ENCODE results near the gene PAK5. TPM values are rescaled to one million over a fixed set of nuclear protein-coding genes. Genes with fewer than 3 reads are reported as not detected.

The PAK5 gene
- total and polyA plus RNA-seq, 2 experiments from 2014 or later, result 0.06 to 0.72 TPM

- H3K4me3 ChIP-seq, result no peak overlapping the region
- TF ChIP-seq CTCF (IDR thresholded peaks at IDR 0.05; ENCODE audit: low read depth, low read length), result no peak
Observed at GRCh38 chr20:9877932-9878495, 39.1 kb upstream of the PAK5 start.

GRCh38 chr20:9867196-9867980, 28.5 kb upstream of the PAK5 start:
- Histone ChIP-seq H3K27me3 (no peaks in the 10 kb centered on the region), H3K36me3 (no peaks in the 10 kb centered on the region), H3K27ac (no peak overlapping the region), H3K4me1 (ENCODE audit: low read depth) (no peaks in the 10 kb centered on the region), H3K9me3 (ENCODE audit: low read depth) (no peaks in the 10 kb centered on the region), H3K4me3 (no peak overlapping the region)
- TF ChIP-seq CTCF (IDR thresholded peaks at IDR 0.05; ENCODE audit: low read depth, low read length), result no peak
- DNase-seq (ENCODE audit: low read depth in 1 of 2, low spot score in 1 of 2), result no peak

More at GRCh38 chr20:9877932-9878495, 39.1 kb upstream of the PAK5 start:
- no peak for DNase-seq (ENCODE audit: low read depth in 1 of 2, low spot score in 1 of 2)
- H3K27me3 ChIP-seq, result no peaks in the 10 kb centered on the region
- no peaks in the 10 kb centered on the region for H3K36me3 ChIP-seq
- no peaks in the 10 kb centered on the region for H3K4me1 ChIP-seq (ENCODE audit: low read depth)
- H3K27ac ChIP-seq, result no peak overlapping the region
- H3K9me3 ChIP-seq (ENCODE audit: low read depth), result no peaks in the 10 kb centered on the region

- no peak overlapping the region for H3K4me3 ChIP-seq
- no peak for TF ChIP-seq CTCF (IDR thresholded peaks at IDR 0.05; ENCODE audit: low read depth, low read length)
- no peaks in the 10 kb centered on the region for H3K36me3 ChIP-seq
- H3K9me3 ChIP-seq (ENCODE audit: low read depth), result no peaks in the 10 kb centered on the region
- no peaks in the 10 kb centered on the region for H3K4me1 ChIP-seq (ENCODE audit: low read depth)
- no peak for DNase-seq (ENCODE audit: low read depth in 1 of 2, low spot score in 1 of 2)
- no peak overlapping the region for H3K27ac ChIP-seq
- no peaks in the 10 kb centered on the region for H3K27me3 ChIP-seq
Observed at GRCh38 chr20:9852566-9852965, 13.7 kb upstream of the PAK5 start.

GRCh38 chr20:9839626-9840025, 750 bp upstream of the PAK5 start:
- DNase-seq (ENCODE audit: low read depth in 1 of 2, low spot score in 1 of 2), result no peak
- no peaks in the 10 kb centered on the region for H3K36me3 ChIP-seq
- no peak overlapping the region for H3K27ac ChIP-seq
- no peak for TF ChIP-seq CTCF (IDR thresholded peaks at IDR 0.05; ENCODE audit: low read depth, low read length)
- H3K4me3 ChIP-seq, result no peak overlapping the region
- H3K9me3 ChIP-seq (ENCODE audit: low read depth), result no peaks in the 10 kb centered on the region
- peaks cover 41% of the 10 kb centered on the region for H3K27me3 ChIP-seq
- H3K4me1 ChIP-seq (ENCODE audit: low read depth), result peaks cover 3% of the 10 kb centered on the region

- H3K4me1 ChIP-seq (ENCODE audit: low read depth), result peaks cover 3% of the 10 kb centered on the region
- peaks cover 38% of the 10 kb centered on the region for H3K27me3 ChIP-seq
- no peak overlapping the region for H3K27ac ChIP-seq
- DNase-seq (ENCODE audit: low read depth in 1 of 2, low spot score in 1 of 2), result no peak
- no peaks in the 10 kb centered on the region for H3K9me3 ChIP-seq (ENCODE audit: low read depth)
- no peaks in the 10 kb centered on the region for H3K36me3 ChIP-seq
- peak overlapping the region; percentile 49 for H3K4me3 ChIP-seq
- TF ChIP-seq CTCF (IDR thresholded peaks at IDR 0.05; ENCODE audit: low read depth, low read length), result no peak
Observed at GRCh38 chr20:9838035-9838377, 870 bp downstream of the PAK5 start.
